A172 (cell line): ENCODE measurements around the gene NT5C. TPM values are rescaled to one million over a fixed set of nuclear protein-coding genes. Genes with fewer than 3 reads are reported as not detected.
A peak's percentile ranks its signal among the peaks of the same experiment; 100 is the strongest.
"Not testable (repeated sequence)": the region's sequence is repeated elsewhere in the genome, so short reads cannot be mapped to it uniquely, and the experiment has no call there.

Experiments
- DNase-seq: peaks from one replicate; pipeline ENCODE4 v3.0.0-alpha.2; 2015; ENCODE audit warnings: low spot score
- total RNA-seq: library from RNA; depleted of rRNA; stranded (reverse); fragments of >200 nt; shearing (Covaris generic); gene quantifications from 2 replicates; pipeline ENCODE4 v1.2.3, GENCODE V29; 2014

The NT5C gene
- total RNA-seq, 1 experiment from 2014 or later: 73.6 TPM

DNA sequence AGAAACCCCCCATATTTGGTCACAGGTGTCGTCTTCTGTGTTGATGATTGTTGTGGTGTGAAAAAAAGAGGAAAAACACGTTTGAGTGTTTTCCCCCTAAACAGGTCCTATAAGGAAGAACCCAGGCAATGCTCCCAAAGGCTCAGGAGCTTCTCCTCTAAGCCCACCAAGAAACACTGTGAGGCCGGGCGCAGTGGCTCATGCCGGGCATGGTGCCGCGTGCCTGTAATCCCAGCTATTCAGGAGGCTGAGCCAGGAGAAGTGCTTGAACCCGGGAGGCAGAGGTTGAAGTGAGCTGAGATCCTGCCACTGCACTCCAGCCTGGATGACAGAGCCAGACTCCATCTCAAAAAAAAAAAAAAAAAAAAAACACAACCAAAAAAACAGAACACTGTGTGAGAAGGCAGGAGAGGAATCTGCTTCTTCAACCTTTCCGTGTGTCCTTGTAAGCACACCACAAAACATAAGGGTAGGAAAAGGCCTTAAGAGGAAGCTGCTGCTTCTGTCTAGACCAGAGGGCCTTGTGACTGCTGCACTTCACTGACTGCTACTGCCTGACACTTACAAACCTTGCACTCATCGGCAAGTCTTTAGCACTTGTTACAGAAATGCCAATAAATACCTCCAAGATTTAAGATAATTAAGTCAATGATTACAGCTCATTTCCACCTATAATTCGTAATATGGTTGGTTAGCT, 13.4 kb upstream of the NT5C start:
- DNase-seq: no peak

DNA sequence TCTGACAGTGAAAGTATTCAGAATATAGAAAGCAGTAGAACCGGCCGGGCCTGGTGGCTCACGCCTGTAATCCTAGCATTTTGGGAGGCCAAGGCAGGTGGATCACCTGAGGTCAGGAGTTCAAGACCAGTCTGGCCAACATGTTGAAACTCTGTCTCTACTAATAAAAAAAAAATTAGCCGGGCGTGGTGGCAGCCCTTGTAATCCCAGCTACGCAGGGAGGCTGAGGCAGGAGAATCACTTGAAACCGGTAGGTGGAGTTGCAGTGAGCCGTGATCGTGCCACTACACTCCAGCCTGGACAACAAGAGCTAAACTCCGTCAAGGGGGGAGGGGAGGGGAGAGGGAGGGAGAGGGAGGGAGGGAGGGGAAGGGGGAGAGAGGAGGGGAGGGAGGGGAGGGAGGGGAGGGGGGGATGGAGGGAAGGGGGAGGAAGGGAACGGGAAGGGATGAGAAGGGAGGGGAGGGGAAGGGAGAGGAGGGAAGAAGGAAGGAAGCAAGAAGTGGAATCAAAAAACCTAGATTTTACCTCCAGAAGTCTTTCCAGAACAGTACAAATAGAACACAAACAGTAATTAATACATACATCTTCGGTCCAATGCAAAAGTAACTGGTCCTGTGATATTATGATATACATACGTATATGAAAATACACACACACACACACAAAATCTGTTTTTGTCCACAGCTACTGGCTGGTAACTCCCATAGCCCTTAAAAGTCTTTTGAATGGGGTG, 10.9 kb upstream of the NT5C start:
- no peak for DNase-seq

DNA sequence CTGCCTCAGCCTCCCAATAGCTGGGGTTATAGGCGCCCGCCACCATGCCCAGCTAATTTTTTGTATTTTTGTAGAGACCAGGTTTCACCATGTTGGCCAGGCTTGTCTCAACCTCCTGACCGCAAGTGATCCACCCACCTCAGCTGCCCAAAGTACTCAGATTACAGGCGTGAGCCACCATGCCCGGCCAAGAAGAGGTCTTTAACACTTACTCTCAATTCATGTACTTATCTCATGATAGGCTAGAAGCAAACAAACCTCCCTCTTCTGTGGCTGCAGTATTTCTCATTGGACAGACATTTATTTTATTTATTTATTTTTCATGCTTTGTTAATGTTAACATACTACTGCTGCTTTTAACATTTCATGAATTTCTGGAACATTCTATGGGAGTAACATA, 7.0 kb upstream of the NT5C start:
- no peak for DNase-seq

DNA sequence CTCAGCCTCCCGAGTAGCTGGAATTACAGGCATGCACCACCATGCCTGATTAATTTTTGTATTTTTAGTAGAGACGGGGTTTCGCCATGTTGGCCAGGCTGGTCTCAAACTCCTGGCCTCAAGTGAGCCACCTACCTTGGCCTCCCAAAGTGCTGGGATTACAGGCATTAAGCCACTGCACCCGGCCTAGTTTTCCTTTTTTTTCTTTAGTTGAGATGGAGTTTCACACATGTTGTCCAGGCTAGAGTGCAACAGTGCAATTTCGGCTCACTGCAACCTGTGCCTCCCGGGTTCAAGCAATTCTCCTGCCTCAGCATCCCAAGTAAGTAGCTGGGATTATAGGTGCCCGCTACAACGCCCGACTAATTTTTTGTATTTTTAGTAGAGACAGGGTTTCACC, 6.2 kb upstream of the NT5C start:
- DNase-seq: not testable (repeated sequence)

DNA sequence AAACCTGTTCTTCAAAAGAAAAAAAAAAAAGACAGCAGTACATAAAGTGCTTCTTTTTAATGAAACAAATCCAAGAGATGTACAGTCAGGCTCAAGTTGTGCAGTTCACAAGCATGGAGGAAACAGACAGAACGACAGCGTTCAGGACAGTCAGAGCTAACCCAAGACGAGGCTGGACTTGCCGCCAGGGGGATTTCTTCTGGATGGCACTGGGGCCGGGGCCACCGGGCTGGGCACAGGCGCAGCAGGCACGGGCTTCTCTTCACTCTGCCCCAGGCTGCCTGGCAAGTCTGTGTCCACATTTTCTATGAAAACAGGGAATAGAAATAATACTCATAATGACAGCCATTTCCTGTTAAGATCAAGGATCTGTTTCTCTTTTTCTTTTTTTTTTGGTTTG, 4.4 kb upstream of the NT5C start:
- DNase-seq: no peak

DNA sequence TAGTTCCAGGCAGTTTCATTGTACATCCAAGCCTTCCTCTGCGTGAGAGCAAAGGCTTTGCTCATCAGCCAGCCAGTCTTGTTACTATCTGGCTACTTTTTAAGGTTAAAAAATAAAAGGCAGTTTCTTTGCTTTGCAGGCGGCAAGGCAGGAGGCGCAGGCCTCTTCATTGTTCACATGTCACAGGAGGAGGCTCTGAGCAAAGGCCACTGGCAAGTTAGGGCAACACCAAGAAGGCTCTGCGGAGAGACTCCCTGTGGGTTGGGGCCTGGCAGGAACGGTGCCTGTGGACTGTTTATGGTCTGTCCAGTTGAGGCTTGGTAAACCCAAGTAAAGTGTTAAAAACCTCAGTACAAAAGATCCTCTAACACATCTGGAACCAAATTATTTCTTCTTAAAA, 3.9 kb upstream of the NT5C start:
- DNase-seq: no peak

DNA sequence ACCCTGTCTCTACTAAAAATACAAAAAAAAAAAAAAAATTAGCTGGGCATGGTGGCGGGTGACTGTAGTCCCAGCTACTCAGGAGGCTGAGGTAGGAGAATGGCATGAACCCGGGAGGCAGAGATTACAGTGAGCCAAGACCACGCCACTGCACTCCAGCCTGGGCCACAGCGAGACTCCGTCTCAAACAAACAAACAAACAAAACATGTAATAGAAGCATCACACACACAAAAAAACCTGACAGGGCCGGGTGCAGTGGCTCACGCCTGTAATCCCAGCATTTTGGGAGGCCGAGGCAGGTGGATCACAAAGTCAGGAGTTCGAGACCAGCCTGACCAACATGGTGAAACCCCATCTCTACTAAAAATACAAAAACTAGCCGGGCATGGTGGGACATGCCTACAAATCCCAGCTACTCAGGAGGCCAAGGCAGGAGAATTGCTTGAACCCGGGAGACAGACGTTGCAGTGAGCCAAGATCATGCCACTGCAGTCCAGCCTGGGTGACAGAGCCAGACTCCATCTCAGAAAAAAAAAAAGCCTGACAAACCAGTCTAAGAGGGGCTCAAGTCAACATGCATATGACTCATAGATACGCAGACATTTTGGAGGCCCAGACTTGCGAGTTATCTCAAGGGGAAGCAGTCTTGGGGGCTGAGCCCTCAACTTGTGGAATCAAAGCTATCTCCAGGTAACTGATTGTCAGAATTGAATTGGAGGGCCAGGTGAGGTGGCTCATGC, 2.2 kb upstream of the NT5C start:
- DNase-seq: not testable (repeated sequence)

DNA sequence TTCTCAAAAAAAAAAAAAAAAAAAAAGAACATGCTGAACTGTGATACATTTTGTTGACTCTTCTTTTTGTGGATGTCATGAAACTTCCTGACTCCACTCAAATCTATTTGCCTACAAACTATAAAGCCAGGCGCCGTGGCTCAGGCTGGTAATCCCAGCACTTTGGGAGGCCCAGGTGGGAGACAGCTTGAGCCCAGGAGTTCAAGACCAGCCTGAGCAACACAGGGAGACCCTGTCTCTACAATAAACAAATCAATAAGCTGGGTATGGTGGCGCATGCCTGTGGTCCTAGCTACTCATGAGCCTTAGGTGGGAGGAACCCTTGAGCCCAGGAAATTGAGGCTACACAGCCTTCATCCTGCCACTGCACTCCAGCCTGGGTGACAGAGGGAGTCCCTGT, 1.5 kb upstream of the NT5C start:
- no peak for DNase-seq

DNA sequence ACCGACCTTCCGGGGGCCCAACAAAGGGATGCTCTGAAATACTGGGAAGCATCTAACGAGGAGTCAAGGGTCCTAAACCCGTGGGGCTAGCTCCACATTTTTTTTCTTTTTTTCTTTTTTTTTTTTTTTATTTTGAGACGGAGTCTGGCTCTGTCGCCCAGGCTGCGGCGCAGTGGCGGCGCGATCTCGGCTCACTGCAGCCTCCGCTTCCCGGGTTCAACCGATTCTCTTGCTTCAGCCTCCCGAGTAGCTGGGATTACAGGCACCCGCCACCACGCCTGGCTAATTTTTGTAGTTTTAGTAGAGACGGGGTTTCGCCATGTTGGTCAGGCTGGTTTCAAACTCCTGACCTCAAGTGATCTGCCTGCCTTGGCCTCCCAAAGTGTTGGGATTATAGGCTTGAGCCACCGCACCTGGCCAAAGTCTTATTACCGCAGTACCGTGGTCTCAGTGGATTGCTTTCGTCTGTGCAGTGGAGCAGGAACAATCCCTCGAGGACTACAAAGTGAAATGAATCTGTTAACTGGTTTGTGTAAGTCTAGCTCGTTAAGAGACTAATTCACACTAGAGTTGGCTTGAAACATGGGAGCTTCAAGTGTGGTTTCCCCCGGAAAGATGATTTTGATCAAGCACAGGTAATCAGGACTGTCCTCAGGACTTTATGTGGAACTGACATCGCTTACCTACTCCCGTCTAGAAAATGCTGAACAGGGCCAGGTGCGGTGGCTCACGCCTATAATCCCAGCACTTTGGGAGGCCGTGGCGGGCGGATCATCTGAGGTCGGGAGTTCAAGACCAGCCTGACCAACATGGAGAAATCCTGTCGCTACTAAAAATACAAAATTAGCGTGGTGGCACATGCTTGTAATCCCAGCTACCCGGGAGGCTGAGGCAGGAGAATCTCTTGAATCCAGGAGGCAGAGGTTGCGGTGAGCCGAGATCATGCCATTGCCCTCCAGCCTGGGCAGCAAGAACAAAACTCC, 767 bp upstream of the NT5C start:
- not testable (repeated sequence) for DNase-seq

DNA sequence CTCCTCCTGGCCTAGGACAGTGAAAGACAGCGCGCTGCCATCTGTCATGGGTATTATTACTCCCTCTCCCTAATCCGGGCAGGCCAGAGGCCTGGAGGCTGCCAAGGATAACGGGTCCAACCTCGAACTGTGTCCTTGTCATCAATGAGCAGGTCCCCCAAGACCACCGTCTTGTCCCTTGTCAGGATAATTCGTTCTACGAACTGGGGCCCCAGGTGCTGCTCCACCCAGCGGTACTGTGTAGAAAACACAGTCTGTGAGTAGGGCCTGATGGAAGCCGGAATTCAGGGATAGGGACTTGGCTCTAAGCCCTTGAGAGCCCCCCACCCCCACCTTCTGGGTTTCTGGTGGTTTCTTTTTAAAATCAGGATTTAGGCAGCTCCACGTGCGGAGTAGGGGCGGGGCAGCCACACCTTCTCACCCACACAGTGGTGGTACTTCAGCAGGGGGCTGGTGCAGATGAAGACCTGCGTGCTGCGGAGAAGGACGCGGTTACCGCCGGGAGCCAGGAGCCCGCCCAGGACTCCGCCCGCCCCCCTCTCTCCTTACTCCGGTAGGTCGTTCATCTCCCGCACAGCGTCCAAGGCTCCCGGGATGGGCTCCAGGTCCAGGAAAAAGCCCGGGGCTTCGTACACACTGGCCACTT, 787 bp downstream of the NT5C start:
- DNase-seq: peak; percentile 75

DNA sequence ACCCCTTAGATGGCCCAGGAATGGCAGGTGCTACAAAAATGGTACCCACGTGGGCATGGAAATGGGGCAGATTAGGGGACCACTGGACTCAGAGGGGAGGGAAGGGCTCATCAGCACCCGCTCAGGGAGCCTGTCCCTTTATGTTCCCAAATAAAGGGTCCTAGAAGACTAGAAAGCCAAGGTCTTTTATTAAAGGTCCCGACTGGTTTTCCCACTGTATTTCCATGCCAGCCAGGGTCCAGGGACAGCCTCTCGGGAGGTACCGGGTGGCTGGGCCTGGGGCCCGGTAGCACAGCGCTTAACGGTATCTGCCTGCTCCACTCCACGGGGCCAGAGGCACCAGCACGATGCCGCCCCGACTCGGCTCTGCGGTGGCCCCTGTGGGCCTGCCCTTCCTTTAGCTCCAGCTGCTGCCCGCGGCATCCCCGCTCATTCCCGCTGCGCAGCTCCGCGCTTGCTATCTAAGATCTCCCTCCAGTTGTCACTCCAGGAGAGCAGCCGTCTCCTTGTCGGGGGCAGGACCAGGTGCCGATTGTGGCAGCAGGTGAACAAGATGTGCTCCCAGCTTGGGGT, 1.4 kb downstream of the NT5C start:
- no peak for DNase-seq

DNA sequence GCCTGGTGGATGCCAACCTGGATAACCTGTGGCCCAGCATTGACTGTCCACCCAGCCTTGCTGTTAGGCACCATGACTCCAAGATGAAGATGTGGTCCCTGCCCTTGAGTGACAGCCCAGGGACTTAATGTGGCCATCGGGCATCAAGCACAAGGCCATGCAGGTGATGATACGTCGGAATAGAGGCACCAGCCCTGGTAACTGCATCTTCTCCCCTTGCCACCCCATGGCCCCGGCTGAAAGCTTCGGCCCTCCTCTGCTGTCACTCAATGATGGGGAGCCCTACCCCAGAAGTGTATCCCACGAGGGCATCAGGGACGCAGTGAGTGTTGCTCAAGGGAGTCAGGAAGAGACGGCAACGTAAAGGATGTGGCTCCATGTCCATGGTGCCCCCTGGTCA, 2.0 kb downstream of the NT5C start:
- DNase-seq: no peak

DNA sequence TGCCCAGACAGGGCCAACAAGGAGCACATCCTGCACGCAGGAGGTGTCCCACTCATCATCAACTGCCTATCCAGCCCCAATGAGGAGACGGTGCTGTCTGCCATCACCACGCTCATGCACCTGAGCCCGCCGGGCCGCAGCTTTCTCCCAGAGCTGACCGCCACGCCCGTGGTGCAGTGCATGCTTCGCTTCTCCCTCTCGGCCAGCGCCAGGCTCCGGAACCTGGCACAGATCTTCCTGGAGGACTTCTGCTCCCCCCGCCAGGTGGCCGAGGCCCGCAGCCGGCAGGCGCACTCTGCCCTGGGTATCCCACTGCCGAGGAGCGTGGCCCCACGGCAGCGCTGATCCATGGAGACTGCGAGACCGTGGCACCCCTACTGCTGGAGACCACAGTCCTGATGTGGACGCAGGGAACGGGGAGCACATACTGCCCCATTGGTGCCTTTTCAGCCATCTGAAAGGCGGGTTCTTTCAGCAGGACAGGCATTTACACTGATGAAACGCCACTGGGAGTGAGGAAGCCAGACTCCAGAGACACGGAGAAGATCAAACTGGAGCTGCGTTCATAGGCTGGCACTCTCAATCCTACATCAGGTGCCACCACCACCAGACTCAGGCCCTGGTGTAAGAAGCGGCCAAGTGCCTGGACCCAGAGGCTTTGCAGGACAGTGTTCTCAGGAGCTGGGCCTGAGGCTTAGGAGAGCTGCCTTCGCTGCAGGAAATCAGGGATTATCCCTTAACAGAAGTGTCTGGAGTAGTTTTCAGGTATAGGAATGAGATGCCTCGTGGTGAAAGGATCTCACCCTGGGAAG, 2.6 kb downstream of the NT5C start:
- DNase-seq: no peak

DNA sequence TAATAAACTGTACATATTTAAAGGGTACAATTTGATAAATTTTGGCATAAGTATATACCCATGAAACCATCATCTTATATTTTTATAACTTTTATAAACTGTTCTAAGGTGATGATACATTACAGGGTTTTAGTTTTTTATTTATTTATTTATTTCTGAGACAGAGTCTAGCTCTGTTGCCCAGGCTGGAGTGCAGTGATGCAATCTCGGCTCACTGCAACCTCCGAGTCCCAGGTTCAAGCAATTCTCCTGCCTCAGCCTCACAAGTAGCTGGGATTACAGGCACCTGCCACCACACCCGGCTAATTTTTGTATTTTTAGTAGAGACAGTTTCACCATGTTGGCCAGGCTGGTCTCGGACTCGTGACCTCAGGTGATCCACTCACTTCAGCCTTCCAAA, 3.6 kb downstream of the NT5C start:
- not testable (repeated sequence) for DNase-seq

DNA sequence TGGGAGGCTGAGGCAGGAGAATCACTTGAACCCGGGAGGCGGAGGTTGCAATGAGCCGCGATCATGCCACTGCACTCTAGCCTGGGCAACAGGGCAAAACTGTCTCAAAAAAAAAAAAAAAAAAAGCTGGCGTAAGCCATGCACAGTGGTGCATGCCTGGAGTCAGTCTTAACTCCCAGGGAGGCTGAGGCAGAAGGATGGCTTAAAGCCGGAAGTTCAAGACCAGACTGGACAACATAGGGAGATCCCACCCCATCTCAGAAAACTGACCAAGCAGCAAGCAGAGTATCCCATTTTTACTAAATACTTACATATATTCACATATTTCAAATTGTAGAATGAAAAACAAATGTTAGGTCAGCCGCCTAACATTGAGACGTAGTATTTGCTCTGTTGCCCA, 4.6 kb downstream of the NT5C start:
- no peak for DNase-seq

DNA sequence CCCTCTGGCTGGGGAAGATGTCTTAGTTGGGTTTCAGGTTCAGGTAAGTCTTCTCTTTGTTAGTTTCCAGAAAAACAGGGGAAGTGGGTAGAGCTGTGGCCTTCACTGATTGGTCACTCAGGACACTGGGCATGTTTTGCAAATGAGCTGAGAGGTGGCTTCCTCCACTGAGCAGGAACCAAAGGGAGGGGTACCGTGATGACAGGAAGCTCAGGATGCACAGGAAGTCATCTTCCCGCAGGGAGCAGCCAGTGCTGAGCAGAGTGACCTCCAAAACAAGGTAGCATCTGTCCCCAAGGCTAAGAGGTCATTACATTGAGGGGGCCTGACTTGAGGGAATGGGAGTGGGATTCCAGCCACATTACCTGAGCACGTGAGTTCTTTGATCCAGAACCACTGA, 5.6 kb downstream of the NT5C start:
- peak; percentile 44 for DNase-seq

DNA sequence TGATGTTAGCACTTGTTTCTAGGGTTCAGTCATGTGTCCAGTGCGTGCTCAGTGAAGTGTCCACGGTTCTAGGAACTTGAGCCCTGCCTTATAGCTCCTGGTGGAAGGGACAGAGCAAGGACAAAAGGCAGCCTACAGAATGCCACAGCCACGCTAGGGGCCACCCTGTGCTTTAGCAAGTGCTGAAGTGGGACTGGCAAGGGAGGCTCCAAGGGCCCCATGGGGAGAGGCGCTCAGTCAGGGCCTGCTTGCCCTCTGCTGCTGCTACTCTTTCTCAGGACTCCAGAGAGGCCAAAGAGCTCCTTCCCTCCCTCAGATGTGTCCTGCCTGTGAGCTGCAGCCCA, 6.8 kb downstream of the NT5C start:
- no peak for DNase-seq

DNA sequence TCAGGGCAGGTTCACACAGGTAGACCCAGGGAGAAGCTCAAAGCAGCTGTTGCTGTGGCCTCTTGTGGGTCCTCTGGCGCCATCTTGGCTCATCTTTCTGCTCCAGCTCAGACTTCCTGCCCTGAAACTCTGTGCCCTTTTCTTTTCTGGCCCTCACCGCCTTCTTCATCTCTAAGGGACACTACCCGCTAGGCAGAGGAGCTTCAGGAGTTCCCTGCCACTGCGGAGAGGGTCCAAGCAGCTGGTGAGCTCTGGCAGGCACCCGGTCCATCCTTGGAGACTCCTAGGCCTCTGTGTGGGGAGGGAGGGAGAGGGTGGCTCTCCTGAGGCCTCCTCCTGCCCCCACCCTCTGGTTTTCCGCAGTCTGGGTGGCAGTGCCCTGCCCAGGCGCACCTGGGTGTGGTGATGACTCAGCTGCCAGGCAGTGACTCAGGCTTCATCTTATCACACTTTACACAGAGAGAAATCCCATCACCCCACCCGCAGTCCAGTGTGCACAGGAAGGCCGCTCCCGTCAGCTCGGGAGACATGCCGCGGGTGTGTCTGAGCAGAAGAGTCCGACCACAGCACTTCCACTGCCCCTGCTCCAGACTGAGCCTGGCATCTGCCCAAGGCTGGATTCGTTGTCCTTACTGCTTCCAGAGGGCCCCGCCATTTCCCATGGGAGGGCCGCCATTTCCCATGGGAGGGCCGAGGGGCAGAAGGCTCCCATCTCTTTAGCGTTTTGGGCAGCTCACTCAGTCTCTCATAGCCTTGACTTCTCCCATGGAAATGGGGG, 7.3 kb downstream of the NT5C start:
- peak; percentile 100 for DNase-seq

DNA sequence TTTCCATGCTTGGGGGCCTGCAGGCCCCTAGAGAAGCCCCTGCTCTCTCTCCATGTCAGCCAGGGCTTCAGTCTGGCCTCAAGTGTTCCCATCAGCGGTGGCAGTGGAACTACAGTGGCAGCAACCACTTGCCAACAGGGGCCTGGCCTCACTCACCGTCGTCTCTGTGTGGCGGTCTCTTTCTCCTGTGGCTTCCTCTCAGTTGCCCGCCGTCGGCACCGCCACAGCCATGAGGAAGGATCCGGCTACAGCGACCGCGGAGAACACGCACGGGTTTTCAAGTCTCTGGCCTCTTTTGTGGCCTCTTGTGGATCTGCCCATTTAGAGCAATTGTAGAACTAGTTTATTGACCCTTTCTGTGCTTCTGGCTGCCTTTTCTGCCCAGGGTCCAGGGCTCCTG, 13.2 kb downstream of the NT5C start:
- DNase-seq: no peak
